ENCODE results near the gene ADAMTS14.

- no peak for TF ChIP-seq EZH2 (IDR thresholded peaks at IDR 0.05; ENCODE audit: low read depth)
- TF ChIP-seq, protein P1, sequence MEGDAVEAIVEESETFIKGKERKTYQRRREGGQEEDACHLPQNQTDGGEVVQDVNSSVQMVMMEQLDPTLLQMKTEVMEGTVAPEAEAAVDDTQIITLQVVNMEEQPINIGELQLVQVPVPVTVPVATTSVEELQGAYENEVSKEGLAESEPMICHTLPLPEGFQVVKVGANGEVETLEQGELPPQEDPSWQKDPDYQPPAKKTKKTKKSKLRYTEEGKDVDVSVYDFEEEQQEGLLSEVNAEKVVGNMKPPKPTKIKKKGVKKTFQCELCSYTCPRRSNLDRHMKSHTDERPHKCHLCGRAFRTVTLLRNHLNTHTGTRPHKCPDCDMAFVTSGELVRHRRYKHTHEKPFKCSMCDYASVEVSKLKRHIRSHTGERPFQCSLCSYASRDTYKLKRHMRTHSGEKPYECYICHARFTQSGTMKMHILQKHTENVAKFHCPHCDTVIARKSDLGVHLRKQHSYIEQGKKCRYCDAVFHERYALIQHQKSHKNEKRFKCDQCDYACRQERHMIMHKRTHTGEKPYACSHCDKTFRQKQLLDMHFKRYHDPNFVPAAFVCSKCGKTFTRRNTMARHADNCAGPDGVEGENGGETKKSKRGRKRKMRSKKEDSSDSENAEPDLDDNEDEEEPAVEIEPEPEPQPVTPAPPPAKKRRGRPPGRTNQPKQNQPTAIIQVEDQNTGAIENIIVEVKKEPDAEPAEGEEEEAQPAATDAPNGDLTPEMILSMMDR (conservative IDR thresholded peaks at IDR 0.05), result no peak
These were observed 5.4 kb downstream of the ADAMTS14 start for GRCh38 chr10:70677620-70678249.
